GM23248 (cell line): ENCODE data around the gene CHST13. TPM values are rescaled to one million over a fixed set of nuclear protein-coding genes. Genes with fewer than 3 reads are reported as not detected.

Experiments
- polyA plus RNA-seq: library from polyadenylated mRNA; unstranded; fragments of >200 nt; fragmentation: Nextera tagmentation; extraction: Ambion mirVana; gene quantifications from 2 replicates; pipeline ENCODE4 v1.2.1, GENCODE V29; 2016
- small RNA-seq: library from RNA; depleted of rRNA; stranded (forward); fragments of <200 nt; gene quantifications from one replicate; pipeline ENCODE3, GENCODE V24; 2014; ENCODE audit warnings: low read depth, low replicate concordance
- total RNA-seq: library from RNA; depleted of rRNA; stranded (reverse); fragments of >200 nt; shearing (Covaris generic); gene quantifications from 2 replicates; pipeline ENCODE4 v1.2.3, GENCODE V29; 2014; rRNA removed

CHST13 gene
- total and polyA plus RNA-seq, 2 experiments from 2014 or later, result 0.11 TPM; not detected in 1

Small RNA genes lying within 50 kb of the gene (small RNA-seq; reads per million reads assigned to genes)
- gene RNA5SP138, result not detected

Other genes starting within 250 kb of the CHST13 start
- gene KLF15, start 166.7 kb upstream of the CHST13 start, total RNA-seq, result 0.13 and 0.54 TPM in 2 replicates
- gene KLF15, start 166.7 kb upstream of the CHST13 start, polyA plus RNA-seq, result 0.14 TPM in 1 of 2 replicates, not detected in the other
- not detected in 2 replicates for gene CFAP100, start 129.2 kb upstream of the CHST13 start, total RNA-seq
- not detected in 2 replicates for gene CFAP100, start 129.2 kb upstream of the CHST13 start, polyA plus RNA-seq
- gene ZXDC, start 48.3 kb upstream of the CHST13 start, total RNA-seq, result 19.2 and 20.0 TPM in 2 replicates
- 4.2 and 6.1 TPM in 2 replicates for gene ZXDC, start 48.3 kb upstream of the CHST13 start, polyA plus RNA-seq
- gene UROC1, start 6.4 kb upstream of the CHST13 start, total RNA-seq, result not detected in 2 replicates
- gene UROC1, start 6.4 kb upstream of the CHST13 start, polyA plus RNA-seq, result not detected in 2 replicates
- not detected in 2 replicates for gene C3orf22, start 34.8 kb downstream of the CHST13 start, total RNA-seq
- gene C3orf22, start 34.8 kb downstream of the CHST13 start, polyA plus RNA-seq, result not detected in 2 replicates
- gene TXNRD3, start 131.0 kb downstream of the CHST13 start, total RNA-seq, result 15.9 and 16.2 TPM in 2 replicates
- gene TXNRD3, start 131.0 kb downstream of the CHST13 start, polyA plus RNA-seq, result 14.7 and 15.7 TPM in 2 replicates
- 8.9 and 15.8 TPM in 2 replicates for gene CHCHD6, start 180.1 kb downstream of the CHST13 start, total RNA-seq
- 19.9 and 21.4 TPM in 2 replicates for gene CHCHD6, start 180.1 kb downstream of the CHST13 start, polyA plus RNA-seq